ENCODE measurements around the gene STX17. TPM values are rescaled to one million over a fixed set of nuclear protein-coding genes. Genes with fewer than 3 reads are reported as not detected.
"Not testable (repeated sequence)": the region's sequence is repeated elsewhere in the genome, so short reads cannot be mapped to it uniquely, and the experiment has no call there.

The STX17 gene
- total and polyA plus RNA-seq, 10 of the 15 experiments (the other 5 are each of a cell fraction or from before 2014, with no cell fraction given) = 11.5 to 29.3 (median 20.0) TPM

- ChIA-PET SMC1A (ENCODE audit: uncharacterized antibody, unreplicated experiment) (interaction anchor here (1.2 to 1.9 kb wide), 4 partner anchors 8 to 33 kb away, joined by 3 to 7 read pairs (median 3); no protein-coding TSS in a partner anchor), CTCF (interaction anchor here (1.8 kb wide), 1 partner anchor 15 kb away, joined by 5 read pairs; no protein-coding TSS in a partner anchor), POLR2A (interaction anchor here (1.2 kb wide), 1 partner anchor 9 kb away, joined by 3 read pairs; no protein-coding TSS in a partner anchor), RAD21 (ENCODE audit: unreplicated experiment) (interaction anchor here (1.3 kb wide), 1 partner anchor 33 kb away, joined by 3 read pairs; no protein-coding TSS in a partner anchor)
- H3K36me3 ChIP-seq (ENCODE audit: control insufficient read depth in 2 of 2, insufficient read depth in 2 of 2, low read length in 1 of 2); FAIRE-seq; H3K4me2 ChIP-seq (ENCODE audit: control insufficient read depth, insufficient read depth); intact Hi-C loops (cut with micrococcal nuclease; ENCODE audit: unreplicated experiment); H3K27me3 ChIP-seq (replicated peaks in 1 of 2; ENCODE audit: control insufficient read depth in 2 of 2, insufficient read depth in 2 of 2, low read length in 1 of 2); in situ Hi-C loops (cut with MboI); H3K4me3 ChIP-seq; DNase-seq (ENCODE audit: low read depth, low spot score); H3K27ac ChIP-seq (ENCODE audit: control insufficient read depth, insufficient read depth); H3K4me1 ChIP-seq (ENCODE audit: control insufficient read depth, insufficient read depth, low read length); ATAC-seq; H3K9me3 ChIP-seq (replicated peaks; ENCODE audit: control insufficient read depth, insufficient read depth, low read length); H2AFZ ChIP-seq (ENCODE audit: control insufficient read depth, low read depth, low read length); H3K79me2 ChIP-seq (ENCODE audit: control insufficient read depth, insufficient read depth, low read length); H4K20me1 ChIP-seq (ENCODE audit: control insufficient read depth, insufficient read depth); BruUV-seq (replicated peaks); H3K9ac ChIP-seq (ENCODE audit: control insufficient read depth, insufficient read depth, low read length): not testable (repeated sequence)
- 95% methylated on average over 3 of the region's 3 CpGs for WGBS (ENCODE audit: insufficient coverage, insufficient replicate concordance, low lambda C conversion rate, missing lambda C conversion rate)
Measured at GRCh38 chr9:99857576-99857975, 48.9 kb upstream of the STX17 start.

DNA sequence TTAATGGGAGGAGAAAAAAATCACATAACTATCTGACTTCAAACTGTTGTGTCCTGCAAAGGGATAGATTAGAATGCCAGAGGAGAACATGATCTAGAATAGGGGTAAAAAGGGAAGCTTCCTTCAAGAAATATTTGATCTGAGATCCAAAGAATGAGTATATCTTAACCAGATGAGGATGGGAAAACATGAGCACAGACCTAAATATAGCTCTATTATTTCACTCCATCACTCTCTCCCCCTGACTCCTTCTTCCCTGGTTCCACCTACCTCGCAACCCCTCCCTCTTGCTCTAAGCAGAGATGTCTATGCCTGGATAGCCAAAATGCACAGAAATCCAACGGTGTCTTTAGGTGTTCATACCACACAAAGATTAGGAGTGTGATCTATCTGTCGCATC lies 48.4 kb upstream of the STX17 start:
- in situ Hi-C loops (cut with MboI) = no loop called here

More for the DNA sequence above, 48.4 kb upstream of the STX17 start:
- TF ChIP-seq, protein P1, sequence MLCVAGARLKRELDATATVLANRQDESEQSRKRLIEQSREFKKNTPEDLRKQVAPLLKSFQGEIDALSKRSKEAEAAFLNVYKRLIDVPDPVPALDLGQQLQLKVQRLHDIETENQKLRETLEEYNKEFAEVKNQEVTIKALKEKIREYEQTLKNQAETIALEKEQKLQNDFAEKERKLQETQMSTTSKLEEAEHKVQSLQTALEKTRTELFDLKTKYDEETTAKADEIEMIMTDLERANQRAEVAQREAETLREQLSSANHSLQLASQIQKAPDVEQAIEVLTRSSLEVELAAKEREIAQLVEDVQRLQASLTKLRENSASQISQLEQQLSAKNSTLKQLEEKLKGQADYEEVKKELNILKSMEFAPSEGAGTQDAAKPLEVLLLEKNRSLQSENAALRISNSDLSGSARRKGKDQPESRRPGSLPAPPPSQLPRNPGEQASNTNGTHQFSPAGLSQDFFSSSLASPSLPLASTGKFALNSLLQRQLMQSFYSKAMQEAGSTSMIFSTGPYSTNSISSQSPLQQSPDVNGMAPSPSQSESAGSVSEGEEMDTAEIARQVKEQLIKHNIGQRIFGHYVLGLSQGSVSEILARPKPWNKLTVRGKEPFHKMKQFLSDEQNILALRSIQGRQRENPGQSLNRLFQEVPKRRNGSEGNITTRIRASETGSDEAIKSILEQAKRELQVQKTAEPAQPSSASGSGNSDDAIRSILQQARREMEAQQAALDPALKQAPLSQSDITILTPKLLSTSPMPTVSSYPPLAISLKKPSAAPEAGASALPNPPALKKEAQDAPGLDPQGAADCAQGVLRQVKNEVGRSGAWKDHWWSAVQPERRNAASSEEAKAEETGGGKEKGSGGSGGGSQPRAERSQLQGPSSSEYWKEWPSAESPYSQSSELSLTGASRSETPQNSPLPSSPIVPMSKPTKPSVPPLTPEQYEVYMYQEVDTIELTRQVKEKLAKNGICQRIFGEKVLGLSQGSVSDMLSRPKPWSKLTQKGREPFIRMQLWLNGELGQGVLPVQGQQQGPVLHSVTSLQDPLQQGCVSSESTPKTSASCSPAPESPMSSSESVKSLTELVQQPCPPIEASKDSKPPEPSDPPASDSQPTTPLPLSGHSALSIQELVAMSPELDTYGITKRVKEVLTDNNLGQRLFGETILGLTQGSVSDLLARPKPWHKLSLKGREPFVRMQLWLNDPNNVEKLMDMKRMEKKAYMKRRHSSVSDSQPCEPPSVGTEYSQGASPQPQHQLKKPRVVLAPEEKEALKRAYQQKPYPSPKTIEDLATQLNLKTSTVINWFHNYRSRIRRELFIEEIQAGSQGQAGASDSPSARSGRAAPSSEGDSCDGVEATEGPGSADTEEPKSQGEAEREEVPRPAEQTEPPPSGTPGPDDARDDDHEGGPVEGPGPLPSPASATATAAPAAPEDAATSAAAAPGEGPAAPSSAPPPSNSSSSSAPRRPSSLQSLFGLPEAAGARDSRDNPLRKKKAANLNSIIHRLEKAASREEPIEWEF (IDR thresholded peaks at IDR 0.05; ENCODE audit: insufficient replicate concordance, low read depth, low read length) = no peak
- TF ChIP-seq SP1 (IDR thresholded peaks at IDR 0.05; ENCODE audit: low read depth, low read length) = no peak
- TF ChIP-seq POLR2AphosphoS5 (IDR thresholded peaks at IDR 0.05; ENCODE audit: low read length) = no peak
- TF ChIP-seq FOXK2 (IDR thresholded peaks at IDR 0.05) = no peak
- no peak for TF ChIP-seq HDGF (IDR thresholded peaks at IDR 0.05)
- no peak for TF ChIP-seq RFX5 (IDR thresholded peaks at IDR 0.05; ENCODE audit: low read depth, low read length)
- no peak for TF ChIP-seq ZNF384 (IDR thresholded peaks at IDR 0.05; ENCODE audit: borderline replicate concordance, low read depth, low read length)
- TF ChIP-seq NBN (IDR thresholded peaks at IDR 0.05) = no peak
- TF ChIP-seq, protein P2, sequence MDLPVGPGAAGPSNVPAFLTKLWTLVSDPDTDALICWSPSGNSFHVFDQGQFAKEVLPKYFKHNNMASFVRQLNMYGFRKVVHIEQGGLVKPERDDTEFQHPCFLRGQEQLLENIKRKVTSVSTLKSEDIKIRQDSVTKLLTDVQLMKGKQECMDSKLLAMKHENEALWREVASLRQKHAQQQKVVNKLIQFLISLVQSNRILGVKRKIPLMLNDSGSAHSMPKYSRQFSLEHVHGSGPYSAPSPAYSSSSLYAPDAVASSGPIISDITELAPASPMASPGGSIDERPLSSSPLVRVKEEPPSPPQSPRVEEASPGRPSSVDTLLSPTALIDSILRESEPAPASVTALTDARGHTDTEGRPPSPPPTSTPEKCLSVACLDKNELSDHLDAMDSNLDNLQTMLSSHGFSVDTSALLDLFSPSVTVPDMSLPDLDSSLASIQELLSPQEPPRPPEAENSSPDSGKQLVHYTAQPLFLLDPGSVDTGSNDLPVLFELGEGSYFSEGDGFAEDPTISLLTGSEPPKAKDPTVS (IDR thresholded peaks at IDR 0.05; ENCODE audit: low read depth, low read length) = no peak
- no peak for DNase-seq (ENCODE audit: low read depth, low spot score)
- CTCF ChIA-PET = interaction anchor here (1.8 kb wide), 1 partner anchor 16 kb away, joined by 5 read pairs; no protein-coding TSS in a partner anchor
- Histone ChIP-seq H3K4me3 (no peak overlapping the region), H4K20me1 (ENCODE audit: control insufficient read depth, insufficient read depth) (no peaks in the 10 kb centered on the region), H3K27me3 (replicated peaks in 1 of 2; ENCODE audit: control insufficient read depth in 2 of 2, insufficient read depth in 2 of 2, low read length in 1 of 2) (no peaks in the 10 kb centered on the region), H3K27ac (ENCODE audit: control insufficient read depth, insufficient read depth) (no peak overlapping the region), H2AFZ (ENCODE audit: control insufficient read depth, low read depth, low read length) (no peak overlapping the region), H3K9me3 (replicated peaks; ENCODE audit: control insufficient read depth, insufficient read depth, low read length) (no peaks in the 10 kb centered on the region), H3K4me2 (ENCODE audit: control insufficient read depth, insufficient read depth) (no peak overlapping the region), H3K79me2 (ENCODE audit: control insufficient read depth, insufficient read depth, low read length) (no peaks in the 10 kb centered on the region), H3K4me1 (ENCODE audit: control insufficient read depth, insufficient read depth, low read length) (no peaks in the 10 kb centered on the region), H3K9ac (ENCODE audit: control insufficient read depth, insufficient read depth, low read length) (no peak overlapping the region), H3K36me3 (ENCODE audit: control insufficient read depth in 2 of 2, insufficient read depth in 2 of 2, low read length in 1 of 2) (no peaks in the 10 kb centered on the region)
- POLR2A ChIA-PET = no interaction called here
- intact Hi-C loops (cut with micrococcal nuclease; ENCODE audit: unreplicated experiment) = no loop called here
- ATAC-seq = no peak
- BruUV-seq (replicated peaks) = no TSS peak
- RAD21 ChIA-PET (ENCODE audit: unreplicated experiment) = interaction anchor here (1.3 kb wide), 1 partner anchor 33 kb away, joined by 3 read pairs; no protein-coding TSS in a partner anchor
- SMC1A ChIA-PET (ENCODE audit: uncharacterized antibody, unreplicated experiment) = interaction anchor here (1.2 to 1.9 kb wide), 3 partner anchors 9 to 30 kb away, joined by 3 to 7 read pairs (median 3); no protein-coding TSS in a partner anchor
- no peak for FAIRE-seq
- whole genome bisulfite sequencing (ENCODE audit: insufficient coverage, insufficient replicate concordance, low lambda C conversion rate, missing lambda C conversion rate) = 78% methylated on average over 3 of the region's 3 CpGs
